A673 (cell line): ENCODE measurements around the gene VPS41. TPM values are rescaled to one million over a fixed set of nuclear protein-coding genes. Genes with fewer than 3 reads are reported as not detected.

Source experiments
- BruUV-seq: library from RNA; stranded (reverse); fragments of 400-500 nt; replicated peaks from 2 replicates; lab custom pipeline; 2021; lab: Mats Ljungman, UMichigan
- CTCF ChIA-PET: fragments of 300-600 bp; sonication (Branson Sonifier 250); formaldehyde crosslinking; loops from one replicate; lab custom pipeline; 2022; ENCODE audit warnings: antibody characterized with exemption; lab: Charles Lee
- POLR2A ChIA-PET: fragments of 300-600 bp; sonication (Branson Sonifier 250); formaldehyde crosslinking; loops from one replicate; lab custom pipeline; 2022; ENCODE audit warnings: antibody characterized with exemption; ENCODE audit not compliant: low non-redundant PET; lab: Charles Lee
- DNase-seq: peaks from one replicate; pipeline ENCODE4 v3.0.0-alpha.2; 2015; ENCODE audit warnings: low spot score
- H3K27ac ChIP-seq: fragments of 200-600 bp; sonication (generic); 2 replicates; pipeline ENCODE4 v1.5.1; 2016; ENCODE audit warnings: mixed run types, low read depth, mild to moderate bottlenecking, mixed read lengths, antibody characterized with exemption, low read length; ENCODE audit not compliant: poor library complexity, severe bottlenecking
- H3K27me3 ChIP-seq: fragments of 200-600 bp; sonication (generic); replicated peaks from 2 replicates; pipeline ENCODE4 v1.6.1; 2017; ENCODE audit warnings: mixed run types, low read depth, mild to moderate bottlenecking, mixed read lengths, antibody characterized with exemption, low read length; ENCODE audit not compliant: insufficient read depth, poor library complexity
- H3K36me3 ChIP-seq: fragments of 200-600 bp; sonication (generic); 2 replicates; pipeline ENCODE4 v1.6.1; 2016; ENCODE audit warnings: mixed run types, mild to moderate bottlenecking, mixed read lengths, antibody characterized with exemption, low read length; ENCODE audit not compliant: insufficient read depth, poor library complexity, severe bottlenecking
- H3K4me1 ChIP-seq: fragments of 200-600 bp; sonication (generic); 2 replicates; pipeline ENCODE4 v1.6.1; 2017; ENCODE audit warnings: mixed run types, mild to moderate bottlenecking, mixed read lengths, antibody characterized with exemption, low read length; ENCODE audit not compliant: insufficient read depth, poor library complexity, severe bottlenecking
- H3K4me3 ChIP-seq: fragments of 200-600 bp; sonication (generic); 2 replicates; pipeline ENCODE4 v1.5.1; 2016; ENCODE audit warnings: low read depth, mixed run types, mild to moderate bottlenecking, mixed read lengths, low read length; ENCODE audit not compliant: poor library complexity, severe bottlenecking
- H3K9me3 ChIP-seq: fragments of 200-600 bp; sonication (generic); 2 replicates; pipeline ENCODE4 v1.6.1; 2016; ENCODE audit warnings: mixed run types, low read depth, mild to moderate bottlenecking, mixed read lengths, antibody characterized with exemption, low read length; ENCODE audit not compliant: poor library complexity, severe bottlenecking
- CTCF ChIP-seq: fragments of 300-800, 200-600 bp; sonication (generic); conservative IDR thresholded peaks from 2 replicates; pipeline ENCODE4 v1.5.1; 2017; ENCODE audit warnings: low read depth, mild to moderate bottlenecking, antibody characterized with exemption, low read length, moderate library complexity, mixed read lengths
- EZH2 ChIP-seq: fragments of 200-600 bp; sonication (generic); IDR thresholded peaks from 2 replicates; pipeline ENCODE4 v1.6.1; 2017; ENCODE audit warnings: borderline replicate concordance, low read depth, mild to moderate bottlenecking, mixed read lengths, antibody characterized with exemption, low read length; ENCODE audit not compliant: poor library complexity, severe bottlenecking
- intact Hi-C: fragments of 100-400 bp; cut with micrococcal nuclease; formaldehyde crosslinking; loops from one replicate; pipeline ENCODE4 v1.10.0; 2022; ENCODE audit not compliant: unreplicated experiment
- total RNA-seq: library from RNA; stranded (reverse); gene quantifications from 2 replicates; pipeline ENCODE4 v1.2.3, GENCODE V29; 2021

The VPS41 gene
- total RNA-seq, 1 experiment from 2014 or later, result 45.8 TPM

GRCh38 chr7:38678698-38679054, 230.3 kb downstream of the VPS41 start:
- H3K4me1 ChIP-seq, result no peaks in the 10 kb centered on the region
- no peak for TF ChIP-seq EZH2
- no peak for TF ChIP-seq CTCF
- intact Hi-C loops, result no loop called here
- ChIA-PET CTCF (no interaction called here), POLR2A (no interaction called here)
- H3K4me3 ChIP-seq, result no peak overlapping the region
- BruUV-seq, result no TSS peak
- H3K9me3 ChIP-seq, result no peaks in the 10 kb centered on the region
- H3K27me3 ChIP-seq, result no peaks in the 10 kb centered on the region
- DNase-seq, result no peak
- H3K36me3 ChIP-seq, result no peaks in the 10 kb centered on the region
- H3K27ac ChIP-seq, result no peak overlapping the region

- DNase-seq, result no peak
- no peak overlapping the region for H3K4me3 ChIP-seq
- ChIA-PET POLR2A (no interaction called here), CTCF (no interaction called here)
- no peak for TF ChIP-seq CTCF
- TF ChIP-seq EZH2, result no peak
- intact Hi-C loops, result no loop called here
- no TSS peak for BruUV-seq
- no peak overlapping the region for H3K27ac ChIP-seq
- H3K27me3 ChIP-seq, result no peaks in the 10 kb centered on the region
- H3K36me3 ChIP-seq, result no peaks in the 10 kb centered on the region
- H3K9me3 ChIP-seq, result no peaks in the 10 kb centered on the region
- H3K4me1 ChIP-seq, result no peaks in the 10 kb centered on the region
Measured at GRCh38 chr7:38677981-38678697, 230.9 kb downstream of the VPS41 start.

DNA sequence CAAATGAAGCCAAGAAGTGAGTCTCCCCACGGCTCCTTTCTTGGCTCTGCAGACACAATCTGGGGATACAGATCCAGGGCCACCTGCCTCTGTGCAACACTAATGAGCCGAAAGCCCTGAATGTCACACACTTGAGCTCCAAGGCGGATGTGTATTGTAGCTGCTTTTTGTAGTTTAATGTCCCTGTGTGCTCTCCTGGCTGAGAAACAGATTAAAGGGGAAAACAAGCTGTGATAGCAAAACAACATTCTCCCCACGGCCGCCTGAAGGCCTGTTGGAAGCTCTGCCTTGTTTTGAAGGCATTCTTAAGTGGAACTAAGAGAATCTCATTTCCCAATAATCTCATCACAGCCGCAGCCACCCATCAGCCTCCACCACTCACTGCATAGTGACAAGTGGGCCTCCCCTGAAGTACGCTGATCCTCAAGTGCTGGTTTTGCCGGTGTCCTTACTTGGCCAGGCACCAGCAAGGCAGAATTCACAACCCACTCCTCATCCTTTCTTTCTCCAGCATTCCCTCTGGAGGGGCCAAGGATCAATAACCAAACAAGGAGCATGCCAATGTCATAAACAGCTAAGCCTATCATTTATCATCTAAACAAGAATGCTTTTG, 233.4 kb downstream of the VPS41 start:
- ChIA-PET CTCF (no interaction called here), POLR2A (no interaction called here)
- DNase-seq, result no peak
- TF ChIP-seq CTCF (no peak), EZH2 (no peak)
- no peaks in the 10 kb centered on the region for H3K9me3 ChIP-seq
- BruUV-seq, result no TSS peak
- no peak overlapping the region for H3K4me3 ChIP-seq
- intact Hi-C loops, result no loop called here
- H3K27me3 ChIP-seq, result peaks cover 5% of the 10 kb centered on the region
- no peaks in the 10 kb centered on the region for H3K4me1 ChIP-seq
- H3K27ac ChIP-seq, result no peak overlapping the region
- no peaks in the 10 kb centered on the region for H3K36me3 ChIP-seq
